GM19239 (cell line): ENCODE results near the gene TIRAP.
A peak's percentile ranks its signal among the peaks of the same experiment; 100 is the strongest.
"Not testable (repeated sequence)": the region's sequence is repeated elsewhere in the genome, so short reads cannot be mapped to it uniquely, and the experiment has no call there.

Experiments used
- DNase-seq: peaks from one replicate; pipeline ENCODE4 v3.0.0; 2011; ENCODE audit warnings: low spot score; ENCODE audit not compliant: insufficient read length
- FAIRE-seq: peaks from 2 replicates; lab custom pipeline; 2011; peaks lifted over from hg19 to GRCh38; lab: Jason Lieb, UNC

Gene TIRAP

GRCh38 chr11:126281666-126282175 is 1.2 kb upstream of the TIRAP start:
- DNase-seq: no peak
- no peak for FAIRE-seq

DNA sequence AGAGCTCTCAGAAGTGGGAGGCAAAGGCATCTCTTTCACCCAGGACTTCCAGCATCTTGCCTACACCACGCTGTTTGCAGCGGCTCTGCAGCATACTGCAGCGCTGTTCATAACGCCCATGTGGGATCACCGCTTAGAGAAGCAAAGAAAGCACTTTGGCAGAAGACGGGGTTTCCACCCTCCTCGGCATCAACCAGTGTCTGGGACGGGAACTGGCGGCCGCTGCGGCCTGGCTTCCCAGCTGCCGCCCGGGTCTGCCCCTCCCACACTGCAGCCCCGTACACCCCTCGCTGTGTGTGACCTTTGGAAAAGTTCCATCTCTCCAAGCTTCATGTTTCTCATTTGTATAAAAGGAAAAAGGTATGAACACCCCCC is 545 bp upstream of the TIRAP start:
- peak; percentile 48 for FAIRE-seq

DNA sequence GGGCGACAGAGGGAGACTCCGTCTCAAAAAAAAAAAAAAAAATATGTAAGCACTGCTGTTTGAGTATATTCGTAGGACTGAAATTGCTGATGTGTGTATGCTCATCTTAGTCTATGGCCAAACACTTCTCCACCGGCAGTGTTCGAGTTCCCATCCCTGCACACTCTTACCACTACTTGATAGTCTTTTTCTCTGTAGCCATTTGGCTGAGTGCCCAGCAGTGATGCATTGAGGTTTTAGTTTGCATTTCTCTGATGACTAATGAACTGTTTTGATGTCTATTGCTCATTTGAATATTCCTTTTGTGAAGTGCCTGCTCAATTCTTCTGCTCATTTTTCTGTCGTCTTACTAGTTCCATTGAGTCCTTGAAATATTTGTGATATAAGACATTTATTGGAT is 1.9 kb downstream of the TIRAP start:
- no peak for DNase-seq
- FAIRE-seq: peak; percentile 48

More for the DNA sequence above, 545 bp upstream of the TIRAP start:
- no peak for DNase-seq

GRCh38 chr11:126288237-126288636 is 5.3 kb downstream of the TIRAP start:
- FAIRE-seq (no peak), DNase-seq (no peak)

DNA sequence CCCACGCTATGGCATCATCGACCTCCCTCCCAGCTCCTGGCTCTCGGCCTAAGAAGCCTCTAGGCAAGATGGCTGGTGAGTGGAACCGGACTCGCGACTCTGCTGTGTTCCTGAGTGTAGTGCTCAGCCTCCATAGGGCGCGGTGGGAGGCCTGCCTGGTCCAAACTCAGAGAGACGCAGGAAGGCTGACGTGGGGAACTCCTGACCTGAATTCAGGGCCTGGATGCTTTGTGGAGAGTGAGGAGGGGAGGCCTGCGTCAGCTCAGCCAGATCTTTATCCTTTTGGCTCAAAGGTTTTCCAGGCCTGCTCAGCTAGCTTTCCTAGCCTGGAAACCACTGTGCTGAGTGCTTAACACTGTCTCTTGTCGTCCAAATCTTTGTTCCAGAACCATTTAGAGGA is 8.0 kb downstream of the TIRAP start:
- no peak for FAIRE-seq

DNA sequence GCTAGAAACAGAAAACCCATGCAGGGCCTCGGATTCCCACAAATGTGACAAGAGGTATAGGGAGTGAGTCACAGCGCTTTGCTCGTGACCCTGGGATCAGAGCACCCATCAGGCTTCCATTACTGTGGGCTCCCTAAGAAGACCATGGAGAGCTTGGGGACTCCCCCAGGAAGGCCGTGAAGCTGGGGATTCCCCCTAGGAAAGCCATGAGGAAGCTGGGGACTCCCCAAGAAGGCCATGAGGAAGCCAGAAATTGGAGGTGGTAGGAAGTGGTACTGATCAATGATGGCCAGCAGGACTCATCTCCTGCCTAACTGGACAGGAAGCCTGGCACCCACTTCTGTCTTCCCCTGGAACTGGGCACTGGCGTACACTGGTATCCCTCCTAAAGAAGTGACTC is 10.8 kb downstream of the TIRAP start:
- no peak for FAIRE-seq
- no peak for DNase-seq

More for the DNA sequence above, 8.0 kb downstream of the TIRAP start:
- DNase-seq: no peak

- FAIRE-seq (no peak), DNase-seq (no peak)
Observed at GRCh38 chr11:126297004-126297403, 14.1 kb downstream of the TIRAP start.

DNA sequence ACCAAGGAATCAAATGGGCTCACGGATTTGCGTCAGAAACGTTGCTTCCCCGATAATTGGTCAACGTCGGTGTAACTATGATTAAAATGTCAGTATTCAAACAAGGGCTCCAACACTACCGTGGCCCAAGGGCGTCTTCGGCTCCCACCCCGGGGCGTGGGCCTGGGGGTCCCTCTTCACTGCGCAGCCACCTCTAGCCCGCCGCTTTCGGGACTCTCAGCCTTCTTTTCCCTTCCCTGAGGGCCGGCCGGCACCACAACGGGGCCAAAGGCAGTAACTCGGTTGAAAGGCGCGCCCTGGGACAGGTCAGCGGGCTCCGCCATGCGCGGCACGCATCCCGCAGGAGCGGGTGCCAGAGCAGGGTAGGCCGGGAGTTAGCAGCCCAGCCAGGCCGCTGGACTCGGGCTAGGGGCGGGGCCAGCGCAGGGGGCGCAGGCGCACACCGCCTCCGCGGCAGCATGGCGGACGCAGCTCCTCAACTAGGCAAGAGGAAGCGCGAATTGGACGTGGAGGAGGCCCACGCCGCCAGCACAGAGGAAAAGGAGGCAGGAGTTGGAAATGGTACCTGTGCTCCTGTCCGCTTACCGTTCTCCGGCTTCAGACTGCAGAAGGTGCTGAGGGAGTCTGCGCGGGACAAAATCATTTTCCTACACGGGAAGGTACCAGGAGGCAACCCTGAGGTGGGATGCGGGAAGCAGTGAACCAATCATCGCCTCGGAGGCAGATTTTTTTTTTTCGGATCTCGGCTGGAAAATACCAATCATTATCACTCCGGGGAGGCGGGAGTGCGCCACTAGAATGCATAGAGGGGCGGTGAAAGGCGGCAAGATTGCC is 20.9 kb downstream of the TIRAP start, which contains the start of gene DCPS:
Gene DCPS, plus strand, starts transcription at position 438 of the 834 bp plus-strand sequence. Its CDS starts 21 bp downstream, at position 459.
- FAIRE-seq: peak; percentile 89

DNA sequence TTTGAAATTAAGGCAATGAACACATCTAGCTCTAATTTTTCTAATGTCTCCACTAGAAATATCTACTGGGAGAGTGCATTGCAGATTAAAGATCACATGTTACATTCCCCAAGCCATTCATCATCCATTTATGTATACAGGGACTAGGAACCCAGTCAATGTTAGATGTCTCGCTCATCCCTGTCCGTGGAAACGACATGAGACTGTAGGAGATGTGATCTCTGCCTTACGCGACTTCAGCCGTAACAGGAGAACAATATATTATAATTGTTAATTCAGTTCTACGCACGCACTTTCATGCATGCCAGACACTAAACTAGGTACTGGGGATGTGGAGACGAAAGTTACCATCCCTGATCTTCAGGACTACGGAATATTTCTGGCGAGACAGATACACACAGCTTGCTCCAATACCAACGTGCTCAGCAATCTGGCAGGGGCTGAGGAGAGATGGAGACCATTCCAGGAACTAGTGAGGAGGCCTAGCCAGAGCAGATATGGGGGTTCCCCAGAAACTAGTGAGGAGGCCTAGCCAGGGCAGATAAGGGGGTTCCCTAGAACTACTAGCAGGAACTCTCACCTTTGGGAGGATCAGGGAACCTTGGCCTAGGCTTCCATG is 21.7 kb downstream of the TIRAP start:
- FAIRE-seq: no peak
- DNase-seq: no peak

More for the DNA sequence above, 20.9 kb downstream of the TIRAP start, which contains the start of gene DCPS:
- peak; percentile 84 for DNase-seq

GRCh38 chr11:126305699-126306098 is 22.8 kb downstream of the TIRAP start:
- no peak for DNase-seq
- peak; percentile 91 for FAIRE-seq

DNA sequence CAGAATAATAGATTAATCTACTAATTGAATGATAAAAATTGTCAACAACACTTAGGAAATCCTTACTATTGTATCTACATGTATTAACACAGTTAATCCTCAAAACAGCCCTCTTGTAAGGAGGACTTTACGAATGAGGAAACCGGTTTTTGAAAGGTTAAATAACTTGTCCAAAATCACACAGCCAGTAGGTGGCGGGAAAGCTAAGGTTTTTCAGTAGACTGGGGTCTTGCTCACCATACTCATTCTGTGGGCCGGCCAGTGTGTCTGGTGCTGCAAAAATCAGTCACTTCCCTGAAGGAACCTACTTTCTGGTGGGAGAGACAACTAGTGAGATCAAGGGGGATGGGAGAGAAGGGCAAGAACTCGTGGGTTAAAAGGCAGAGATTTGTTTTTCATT is 24.8 kb downstream of the TIRAP start:
- DNase-seq (no peak), FAIRE-seq (no peak)

GRCh38 chr11:126308271-126308671 is 25.4 kb downstream of the TIRAP start:
- DNase-seq (no peak), FAIRE-seq (no peak)

GRCh38 chr11:126308771-126309170 is 25.9 kb downstream of the TIRAP start:
- FAIRE-seq, DNase-seq: not testable (repeated sequence)

DNA sequence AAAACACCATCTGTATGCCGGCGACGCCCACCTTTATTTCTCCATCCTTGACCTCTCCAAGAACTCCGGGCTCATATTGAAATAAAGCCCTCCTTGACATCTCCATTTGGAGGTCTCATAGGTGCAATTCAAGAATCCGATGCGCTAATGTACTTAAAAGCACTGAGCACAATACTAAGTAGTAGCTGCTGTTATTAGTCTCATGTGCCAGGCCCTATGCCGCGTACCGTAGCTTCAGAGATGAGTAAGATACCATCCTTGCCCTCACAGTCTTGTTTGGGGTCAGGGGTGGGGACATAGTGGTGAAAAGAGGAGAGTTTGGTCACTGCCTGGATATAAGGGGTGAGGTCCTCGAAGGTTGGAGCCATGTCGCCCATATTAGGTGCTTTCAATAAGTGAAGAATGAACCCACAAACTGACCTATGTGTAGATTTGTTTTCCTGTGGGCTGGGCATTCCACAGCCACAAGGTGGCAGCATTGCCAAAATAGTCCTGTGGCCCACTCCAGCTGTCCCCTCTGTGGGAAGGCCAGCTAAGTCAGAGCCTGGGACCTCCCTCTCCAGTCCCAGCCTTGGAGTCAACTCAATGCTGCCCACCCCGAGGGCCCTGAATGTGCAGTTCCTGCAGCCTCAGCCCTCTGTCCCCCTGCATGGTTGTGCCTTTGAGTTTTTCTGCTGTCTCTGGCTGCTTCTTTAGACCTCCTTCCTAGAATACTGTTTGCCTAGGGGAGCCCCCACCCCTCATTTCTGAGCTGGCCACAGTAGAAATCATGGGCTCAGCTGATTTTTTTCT is 27.5 kb downstream of the TIRAP start:
- no peak for DNase-seq
- FAIRE-seq: peak; percentile 88

DNA sequence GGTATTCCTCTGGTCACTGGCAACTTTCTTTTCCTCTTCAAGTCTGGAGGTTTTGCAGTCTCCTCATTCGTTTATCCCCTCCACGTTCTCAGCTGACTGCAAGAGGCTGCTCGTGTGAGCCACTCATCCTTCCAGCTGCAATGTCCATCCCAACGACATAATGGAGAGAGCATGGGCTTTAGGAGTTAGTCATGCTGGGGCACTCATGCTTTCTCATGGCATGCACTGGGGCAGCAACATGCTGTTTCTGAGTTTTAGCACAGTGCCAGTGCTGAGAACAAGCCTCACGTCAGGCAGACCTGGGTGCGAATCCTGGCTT is 28.1 kb downstream of the TIRAP start:
- DNase-seq: no peak
- no peak for FAIRE-seq

- DNase-seq: no peak
- peak; percentile 80 for FAIRE-seq
Observed at GRCh38 chr11:126311401-126312291, 28.8 kb downstream of the TIRAP start.

- FAIRE-seq (no peak), DNase-seq (no peak)
Observed at GRCh38 chr11:126312961-126313360, 30.1 kb downstream of the TIRAP start.

DNA sequence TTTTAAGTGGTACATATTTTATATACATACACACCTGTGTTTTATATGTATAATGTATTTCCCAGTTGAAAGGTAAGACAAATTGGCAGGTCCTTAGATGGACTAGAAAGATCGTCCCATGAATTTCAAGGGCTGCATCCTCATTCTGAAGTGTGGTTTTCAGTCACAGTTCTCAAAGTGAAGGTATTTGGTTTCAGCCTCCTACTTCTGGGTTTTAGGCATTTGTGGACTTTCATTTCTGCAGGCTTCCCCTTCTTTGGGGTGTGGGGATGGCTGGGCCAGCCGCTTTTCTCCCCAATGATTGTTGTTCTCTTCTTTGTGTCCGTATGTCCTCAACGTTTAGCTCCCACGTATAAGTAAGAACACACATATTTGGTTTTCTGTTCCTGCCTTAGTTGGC is 30.9 kb downstream of the TIRAP start:
- no peak for DNase-seq
- no peak for FAIRE-seq

GRCh38 chr11:126317432-126317755 is 34.5 kb downstream of the TIRAP start:
- FAIRE-seq (no peak), DNase-seq (no peak)
